Mesenchymal stem cell (in vitro differentiated cells and primary cell): ENCODE data around the gene PAX8.

Experiments
- DNase-seq: peaks from one replicate; pipeline ENCODE4 v3.0.0-alpha.2; 2013
- H2AFZ ChIP-seq: one replicate; pipeline ENCODE4 v1.6.1; 2013; ENCODE audit warnings: low read depth, mild to moderate bottlenecking, control low read depth, inconsistent platforms, low read length, moderate library complexity
- H2AK5ac ChIP-seq: 2 replicates; pipeline ENCODE4 v1.6.1; 2013; ENCODE audit warnings: low read length, moderate library complexity, mild to moderate bottlenecking, inconsistent platforms; ENCODE audit not compliant: severe bottlenecking
- H2BK120ac ChIP-seq: one replicate; pipeline ENCODE4 v1.6.1; 2013; ENCODE audit warnings: low read depth, mild to moderate bottlenecking, inconsistent platforms, low read length, moderate library complexity
- H2BK12ac ChIP-seq, 2 experiments: one replicate each; pipeline ENCODE4 v1.6.1; 2013; ENCODE audit warnings: inconsistent platforms in 2 of 2, low read length in 2 of 2, mild to moderate bottlenecking in 2 of 2, moderate library complexity in 2 of 2, control low read depth in 1 of 2
- H2BK15ac ChIP-seq: one replicate; pipeline ENCODE4 v1.6.1; 2013; ENCODE audit warnings: mild to moderate bottlenecking, low read depth, inconsistent platforms; ENCODE audit not compliant: poor library complexity, severe bottlenecking
- H2BK5ac ChIP-seq: 2 replicates; pipeline ENCODE4 v1.6.1; 2013; ENCODE audit warnings: low read depth, mild to moderate bottlenecking, low read length, control low read depth, inconsistent platforms; ENCODE audit not compliant: poor library complexity, severe bottlenecking
- H3K14ac ChIP-seq, 2 experiments: one replicate each; pipeline ENCODE4 v1.6.1; 2013; ENCODE audit warnings: inconsistent platforms in 2 of 2, low read length in 2 of 2, control low read depth in 1 of 2, mild to moderate bottlenecking in 1 of 2, moderate library complexity in 1 of 2
- H3K18ac ChIP-seq, 2 experiments: one replicate each; pipeline ENCODE4 v1.6.1; 2013; ENCODE audit warnings: inconsistent platforms in 2 of 2, low read length in 2 of 2, control low read depth in 1 of 2, low read depth in 1 of 2, mild to moderate bottlenecking in 1 of 2
- H3K23ac ChIP-seq, 2 experiments: one replicate each; pipeline ENCODE4 v1.6.1; 2013; ENCODE audit warnings: inconsistent platforms in 2 of 2, low read length in 2 of 2, mild to moderate bottlenecking in 2 of 2, moderate library complexity in 2 of 2, control low read depth in 1 of 2
- H3K27ac ChIP-seq: 2 replicates; pipeline ENCODE4 v1.5.1; 2013; ENCODE audit warnings: mild to moderate bottlenecking, moderate library complexity, low read length, control low read depth, inconsistent platforms; ENCODE audit not compliant: poor library complexity, severe bottlenecking
- H3K27me3 ChIP-seq, 2 experiments: 2 replicates each; pipeline versions ENCODE4 v1.6.1 to v1.7.0; 2013; ENCODE audit warnings: low read length in 2 of 2, mild to moderate bottlenecking in 2 of 2, moderate library complexity in 2 of 2, control low read depth in 1 of 2, inconsistent platforms in 1 of 2; ENCODE audit not compliant: control insufficient read depth in 1 of 2, insufficient read depth in 1 of 2
- H3K36me3 ChIP-seq, 2 experiments: 2 replicates each; pipeline versions ENCODE4 v1.6.1 to v1.7.0; 2013; ENCODE audit warnings: low read length in 2 of 2, control low read depth in 1 of 2, inconsistent platforms in 1 of 2, low read depth in 1 of 2, mild to moderate bottlenecking in 1 of 2; ENCODE audit not compliant: insufficient read depth in 2 of 2, control insufficient read depth in 1 of 2
- H3K4ac ChIP-seq, 2 experiments: one replicate each; pipeline ENCODE4 v1.6.1; 2013; ENCODE audit warnings: inconsistent platforms in 2 of 2, low read length in 2 of 2, mild to moderate bottlenecking in 2 of 2, moderate library complexity in 2 of 2, control low read depth in 1 of 2, low read depth in 1 of 2
- H3K4me1 ChIP-seq: 2 replicates; pipeline ENCODE4 v1.6.1; 2013; ENCODE audit warnings: low read depth, low read length, control low read depth; ENCODE audit not compliant: control insufficient read depth, insufficient read depth
- H3K4me2 ChIP-seq: 2 replicates; pipeline ENCODE4 v1.6.1; 2013; ENCODE audit warnings: low read length, mild to moderate bottlenecking, inconsistent platforms; ENCODE audit not compliant: poor library complexity, severe bottlenecking
- H3K4me3 ChIP-seq, 2 experiments: 2 replicates each; pipeline versions ENCODE4 v1.5.1 to v1.7.0; 2013; ENCODE audit warnings: low read length in 2 of 2, mild to moderate bottlenecking in 2 of 2, control low read depth in 1 of 2, low read depth in 1 of 2; ENCODE audit not compliant: insufficient read depth in 1 of 2
- H3K79me1 ChIP-seq: replicated peaks from 2 replicates; pipeline ENCODE4 v1.6.1; 2013; ENCODE audit warnings: mild to moderate bottlenecking, control low read depth, low read length, inconsistent platforms; ENCODE audit not compliant: poor library complexity, severe bottlenecking
- H3K9ac ChIP-seq: 2 replicates; pipeline ENCODE4 v1.7.0; 2013; ENCODE audit warnings: mild to moderate bottlenecking, low read length, moderate library complexity
- H3K9me3 ChIP-seq: 2 replicates; pipeline ENCODE4 v1.7.0; 2013; ENCODE audit warnings: mild to moderate bottlenecking, low read length; ENCODE audit not compliant: control insufficient read depth
- H4K8ac ChIP-seq: one replicate; pipeline ENCODE4 v1.6.1; 2013; ENCODE audit warnings: inconsistent platforms, mild to moderate bottlenecking, low read length, moderate library complexity
- H4K91ac ChIP-seq: one replicate; pipeline ENCODE4 v1.6.1; 2013; ENCODE audit warnings: mild to moderate bottlenecking, low read length, inconsistent platforms
- WGBS: methylation state at CpG from one replicate; pipeline ENCODE4 v1.1.7; 2013; ENCODE audit warnings: mixed read lengths; 5-methylcytosine and 5-hydroxymethylcytosine counted together

PAX8 gene

GRCh38 chr2:113248997-113249770 lies 29.5 kb downstream of the PAX8 start:
- no peaks in the 10 kb centered on the region for H3K27me3 ChIP-seq
- DNase-seq, result peak; percentile 75
- H3K27ac ChIP-seq, result peak overlapping the region; percentile 31
- no peak overlapping the region for H3K4me2 ChIP-seq
- H3K9ac ChIP-seq, result peak overlapping the region; percentile 63
- peak overlapping the region; percentile 54 for H2BK5ac ChIP-seq
- H2BK120ac ChIP-seq, result no peak overlapping the region
- H3K4ac ChIP-seq, result no peak overlapping the region
- peaks cover 10 to 37% of the 10 kb centered on the region in 2 experiments for H3K36me3 ChIP-seq
- H4K8ac ChIP-seq, result no peak overlapping the region
- H3K4me3 ChIP-seq, result no peak overlapping the region
- peaks cover 34% of the 10 kb centered on the region for H3K4me1 ChIP-seq
- H3K18ac ChIP-seq, result no peak overlapping the region
- H2AFZ ChIP-seq, result peak overlapping the region; percentile 72
- H3K14ac ChIP-seq, result no peak overlapping the region
- no peak overlapping the region for H2BK12ac ChIP-seq
- H3K79me1 ChIP-seq, result peaks cover 1% of the 10 kb centered on the region
- 57% methylated on average over 10 of the region's 10 CpGs for WGBS
- peak overlapping the region; percentile 12 for H2AK5ac ChIP-seq
- no peak overlapping the region for H3K23ac ChIP-seq
- no peak overlapping the region for H4K91ac ChIP-seq
- peaks cover 6% of the 10 kb centered on the region for H3K9me3 ChIP-seq
- no peak overlapping the region for H2BK15ac ChIP-seq

- H3K18ac ChIP-seq, result no peak overlapping the region
- 90% methylated on average over 13 of the region's 14 CpGs for WGBS
- DNase-seq, result no peak
- no peak overlapping the region for H2AFZ ChIP-seq
- no peak overlapping the region for H3K14ac ChIP-seq
- H3K27ac ChIP-seq, result peak overlapping the region; percentile 12
- no peak overlapping the region for H4K8ac ChIP-seq
- peak overlapping the region; percentile 21 for H4K91ac ChIP-seq
- peak overlapping the region; percentile 24 for H2AK5ac ChIP-seq
- H3K4me1 ChIP-seq, result peaks cover 42% of the 10 kb centered on the region
- no peak overlapping the region for H3K4me2 ChIP-seq
- H2BK120ac ChIP-seq, result no peak overlapping the region
- no peak overlapping the region for H3K23ac ChIP-seq
- H3K27me3 ChIP-seq, result no peaks in the 10 kb centered on the region
- no peak overlapping the region for H2BK15ac ChIP-seq
- no peak overlapping the region for H2BK5ac ChIP-seq
- H3K4me3 ChIP-seq, result no peak overlapping the region
- H3K9me3 ChIP-seq, result peaks cover 6% of the 10 kb centered on the region
- H2BK12ac ChIP-seq, result no peak overlapping the region
- peaks cover 1% of the 10 kb centered on the region for H3K79me1 ChIP-seq
- H3K36me3 ChIP-seq, result peaks cover 19 to 46% of the 10 kb centered on the region in 2 experiments
- peak overlapping the region; percentile 77 for H3K9ac ChIP-seq
- no peak overlapping the region for H3K4ac ChIP-seq
Observed at GRCh38 chr2:113246606-113247005, 32.1 kb downstream of the PAX8 start.

- H2BK12ac ChIP-seq, result no peak overlapping the region
- H4K91ac ChIP-seq, result no peak overlapping the region
- no peak overlapping the region for H2BK120ac ChIP-seq
- no peak overlapping the region for H2BK15ac ChIP-seq
- no peak overlapping the region for H2AFZ ChIP-seq
- peaks cover 46% of the 10 kb centered on the region for H3K4me1 ChIP-seq
- no peak overlapping the region for H4K8ac ChIP-seq
- 93% methylated on average over 3 of the region's 3 CpGs for WGBS
- peaks cover 19 to 45% of the 10 kb centered on the region in 2 experiments for H3K36me3 ChIP-seq
- peaks cover 1% of the 10 kb centered on the region for H3K79me1 ChIP-seq
- no peak for DNase-seq
- peak overlapping the region; percentile 77 for H3K9ac ChIP-seq
- H3K4me3 ChIP-seq, result no peak overlapping the region
- H3K9me3 ChIP-seq, result peaks cover 6% of the 10 kb centered on the region
- H3K14ac ChIP-seq, result no peak overlapping the region
- no peak overlapping the region for H3K4me2 ChIP-seq
- no peaks in the 10 kb centered on the region for H3K27me3 ChIP-seq
- peak overlapping the region; percentile 12 for H3K27ac ChIP-seq
- H3K18ac ChIP-seq, result no peak overlapping the region
- no peak overlapping the region for H3K23ac ChIP-seq
- H2BK5ac ChIP-seq, result no peak overlapping the region
- H3K4ac ChIP-seq, result no peak overlapping the region
- peak overlapping the region; percentile 23 for H2AK5ac ChIP-seq
Observed at GRCh38 chr2:113245276-113245711, 33.4 kb downstream of the PAX8 start.

GRCh38 chr2:113242327-113242726 lies 36.4 kb downstream of the PAX8 start:
- no peak overlapping the region for H3K4me2 ChIP-seq
- H2AFZ ChIP-seq, result no peak overlapping the region
- H2BK15ac ChIP-seq, result no peak overlapping the region
- H2BK5ac ChIP-seq, result peak overlapping the region; percentile 87
- H3K18ac ChIP-seq, result peak overlapping the region in 1 of 2 experiments; percentile 14
- H2BK12ac ChIP-seq, result no peak overlapping the region
- no peak overlapping the region for H2BK120ac ChIP-seq
- peak overlapping the region; percentile 96 for H3K27ac ChIP-seq
- no peak overlapping the region for H4K91ac ChIP-seq
- no peak overlapping the region for H3K14ac ChIP-seq
- H3K36me3 ChIP-seq, result peaks cover 28 to 41% of the 10 kb centered on the region in 2 experiments
- DNase-seq, result no peak
- H3K4me3 ChIP-seq, result no peak overlapping the region
- no peak overlapping the region for H3K9ac ChIP-seq
- H3K9me3 ChIP-seq, result no peaks in the 10 kb centered on the region
- no peaks in the 10 kb centered on the region for H3K27me3 ChIP-seq
- no peak overlapping the region for H3K4ac ChIP-seq
- no peak overlapping the region for H4K8ac ChIP-seq
- H3K4me1 ChIP-seq, result peaks cover 51% of the 10 kb centered on the region
- no peak overlapping the region for H3K23ac ChIP-seq
- H2AK5ac ChIP-seq, result peak overlapping the region; percentile 68
- H3K79me1 ChIP-seq, result peaks cover 1% of the 10 kb centered on the region
- 91% methylated on average over 6 of the region's 6 CpGs for WGBS
